WI38 (cell line): Measurements from ENCODE around the gene ABI1.

Source experiments
- H3K4me3 ChIP-seq: 2 replicates; pipeline ENCODE4 v1.5.1; 2011; ENCODE audit warnings: low read depth, mild to moderate bottlenecking, control low read depth, low read length
- TF ChIP-seq, protein P1 (sequence below): IDR thresholded peaks from 2 replicates; pipeline ENCODE4 v1.5.1; 2012; ENCODE audit warnings: low read depth, mild to moderate bottlenecking, control low read depth, low read length

ABI1 gene

DNA sequence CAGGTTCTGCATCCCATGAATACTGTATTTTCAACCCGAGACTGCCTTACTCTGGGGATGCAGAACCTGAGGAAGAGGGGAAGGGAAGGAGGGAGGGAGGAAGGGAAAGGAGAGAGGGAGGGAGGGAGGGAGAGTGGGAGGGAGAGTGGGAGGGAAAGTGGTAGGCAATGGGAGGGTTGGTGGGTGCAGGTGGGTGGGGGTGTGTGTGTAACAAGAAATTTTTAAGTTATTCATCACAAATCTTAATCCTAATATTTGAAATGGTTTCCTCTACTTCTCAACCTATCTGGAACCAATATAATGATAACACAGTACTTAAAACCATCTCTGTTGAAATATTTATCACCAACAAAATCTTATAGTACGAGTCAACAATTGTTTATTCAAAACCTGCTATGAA lies 95.2 kb downstream of the ABI1 start:
- no peak overlapping the region for H3K4me3 ChIP-seq
- TF ChIP-seq, protein P1, sequence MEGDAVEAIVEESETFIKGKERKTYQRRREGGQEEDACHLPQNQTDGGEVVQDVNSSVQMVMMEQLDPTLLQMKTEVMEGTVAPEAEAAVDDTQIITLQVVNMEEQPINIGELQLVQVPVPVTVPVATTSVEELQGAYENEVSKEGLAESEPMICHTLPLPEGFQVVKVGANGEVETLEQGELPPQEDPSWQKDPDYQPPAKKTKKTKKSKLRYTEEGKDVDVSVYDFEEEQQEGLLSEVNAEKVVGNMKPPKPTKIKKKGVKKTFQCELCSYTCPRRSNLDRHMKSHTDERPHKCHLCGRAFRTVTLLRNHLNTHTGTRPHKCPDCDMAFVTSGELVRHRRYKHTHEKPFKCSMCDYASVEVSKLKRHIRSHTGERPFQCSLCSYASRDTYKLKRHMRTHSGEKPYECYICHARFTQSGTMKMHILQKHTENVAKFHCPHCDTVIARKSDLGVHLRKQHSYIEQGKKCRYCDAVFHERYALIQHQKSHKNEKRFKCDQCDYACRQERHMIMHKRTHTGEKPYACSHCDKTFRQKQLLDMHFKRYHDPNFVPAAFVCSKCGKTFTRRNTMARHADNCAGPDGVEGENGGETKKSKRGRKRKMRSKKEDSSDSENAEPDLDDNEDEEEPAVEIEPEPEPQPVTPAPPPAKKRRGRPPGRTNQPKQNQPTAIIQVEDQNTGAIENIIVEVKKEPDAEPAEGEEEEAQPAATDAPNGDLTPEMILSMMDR: no peak

DNA sequence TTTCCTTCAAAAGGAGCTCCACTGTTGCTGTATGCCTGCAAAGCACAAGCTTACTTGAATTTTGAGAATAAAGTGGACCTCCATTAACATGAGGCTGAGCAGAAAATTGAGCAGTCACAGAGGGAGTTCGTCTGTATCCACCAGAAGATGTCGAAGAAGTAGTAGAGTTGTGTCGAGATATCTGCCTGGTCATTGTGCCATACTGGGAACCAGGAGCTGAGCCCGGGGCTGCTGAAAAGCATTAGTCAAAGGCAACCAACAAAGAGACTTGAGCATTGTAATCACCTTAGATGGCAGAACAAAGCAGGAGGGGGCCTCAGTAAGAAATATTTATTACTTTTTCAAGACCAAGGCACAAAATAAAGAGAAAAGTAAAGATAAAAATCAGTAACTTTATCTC lies 101.8 kb downstream of the ABI1 start:
- TF ChIP-seq, protein P1: no peak
- H3K4me3 ChIP-seq: no peak overlapping the region

DNA sequence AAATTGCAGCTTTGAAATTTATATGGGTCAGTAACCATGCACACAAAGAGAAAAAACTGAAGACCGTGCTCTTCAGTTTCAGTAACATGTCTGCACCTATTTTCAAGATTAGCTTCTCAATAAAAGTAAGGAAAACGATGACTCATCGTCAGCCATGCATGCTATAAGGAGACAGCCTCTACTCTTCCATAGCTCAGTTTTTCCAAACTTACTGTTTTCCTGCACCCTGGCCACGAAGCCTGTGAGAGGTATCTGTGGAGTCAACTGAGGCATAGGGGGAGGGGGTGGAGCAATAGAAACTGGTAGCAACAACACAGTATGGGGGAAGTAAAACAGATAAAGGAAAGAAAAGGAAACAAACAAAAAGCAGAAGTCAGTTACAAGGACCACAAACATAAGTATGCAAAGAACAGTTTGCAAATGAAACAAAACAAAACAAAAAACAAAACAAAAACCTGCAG lies 105.3 kb downstream of the ABI1 start:
- TF ChIP-seq, protein P1: no peak
- no peak overlapping the region for H3K4me3 ChIP-seq

DNA sequence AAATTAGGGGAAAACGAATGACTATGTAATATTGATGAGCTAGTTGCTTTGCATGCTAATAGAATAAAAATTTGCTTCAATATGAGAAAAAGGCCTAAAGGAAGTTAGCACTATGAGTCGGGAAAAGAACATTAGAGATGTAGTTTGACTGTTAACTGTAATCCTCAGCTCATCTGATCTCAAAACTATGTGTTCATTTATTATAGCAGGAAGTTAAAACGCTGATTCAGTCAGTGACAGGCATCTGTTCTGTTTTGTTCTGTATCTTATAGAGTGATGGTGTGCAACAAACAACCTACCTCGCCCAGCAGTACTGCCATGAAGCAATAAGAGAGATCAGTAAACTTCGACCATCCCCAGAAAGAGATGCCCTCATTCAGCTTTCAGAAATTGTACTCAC lies 114.7 kb downstream of the ABI1 start:
- H3K4me3 ChIP-seq: no peak overlapping the region
- TF ChIP-seq, protein P1: no peak

DNA sequence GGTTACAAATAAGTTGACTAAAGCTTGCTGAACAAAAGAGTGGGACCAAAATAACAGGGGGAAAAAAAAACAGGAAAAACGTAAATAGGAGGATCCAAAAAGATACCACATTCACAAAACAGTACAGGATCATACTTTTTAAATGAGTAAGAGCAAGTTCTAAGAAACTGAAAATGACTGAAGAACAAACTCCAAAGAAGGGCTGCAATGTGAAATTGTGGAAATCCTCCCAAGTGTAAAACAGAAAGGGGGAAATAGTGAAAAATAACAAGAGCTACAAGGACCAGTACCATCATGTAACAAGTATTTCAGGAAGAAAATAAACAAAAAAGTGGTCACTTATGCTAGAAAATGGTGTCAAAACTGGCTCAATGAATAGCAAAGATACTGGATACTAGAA lies 116.9 kb downstream of the ABI1 start:
- TF ChIP-seq, protein P1: no peak
- H3K4me3 ChIP-seq: no peak overlapping the region

DNA sequence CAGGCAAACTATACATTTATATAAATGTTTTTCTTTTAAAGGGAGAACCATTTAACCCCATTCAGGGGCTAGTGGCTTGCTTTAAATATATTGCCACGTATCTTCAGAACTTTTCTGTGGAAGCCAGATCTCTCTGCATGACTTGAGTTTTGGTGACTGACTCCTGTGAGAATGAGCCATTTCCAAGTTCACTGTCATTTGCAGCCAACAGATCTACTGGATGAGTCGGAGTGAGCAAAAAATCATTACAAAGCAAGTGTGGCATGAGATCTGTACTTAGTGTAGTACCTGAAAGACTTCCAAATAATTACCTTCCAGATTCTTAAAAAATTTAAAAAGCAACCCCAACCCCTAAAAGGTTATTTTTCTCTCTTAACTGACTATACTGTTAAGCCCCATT lies 117.7 kb downstream of the ABI1 start:
- TF ChIP-seq, protein P1: no peak
- no peak overlapping the region for H3K4me3 ChIP-seq

DNA sequence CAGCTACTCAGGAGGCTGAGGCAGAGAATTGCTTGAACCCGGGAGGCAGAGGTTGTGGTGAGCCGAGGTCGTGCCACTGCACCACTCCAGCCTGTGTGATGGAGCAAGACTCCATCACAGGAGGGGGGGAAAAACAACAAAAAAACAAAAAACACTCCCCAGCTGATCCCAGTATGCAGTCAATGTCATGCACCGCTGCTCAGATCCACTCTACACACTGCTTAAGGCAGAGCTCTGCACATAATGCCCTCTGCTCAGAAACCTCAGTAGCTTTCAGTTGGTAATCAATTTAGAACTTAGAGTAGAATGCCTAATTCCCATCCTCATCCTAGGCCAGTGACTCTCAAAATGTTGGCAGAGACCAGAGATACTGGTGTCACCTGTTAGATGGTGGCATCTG lies 119.4 kb downstream of the ABI1 start:
- TF ChIP-seq, protein P1: no peak
- H3K4me3 ChIP-seq: no peak overlapping the region
